Nasal cavity respiratory epithelium epithelial cell of viscerocranial mucosa (primary cell): ENCODE results near the gene TBX18. TPM values are rescaled to one million over a fixed set of nuclear protein-coding genes. Genes with fewer than 3 reads are reported as not detected.

Experiments used
- total RNA-seq: library from RNA; depleted of rRNA; stranded (reverse); fragments of >200 nt; gene quantifications from 2 replicates; pipeline ENCODE4 v1.2.3, GENCODE V29; 2014

Gene TBX18
- total RNA-seq, result 4.1 and 13.5 TPM in 2 replicates

DNA sequence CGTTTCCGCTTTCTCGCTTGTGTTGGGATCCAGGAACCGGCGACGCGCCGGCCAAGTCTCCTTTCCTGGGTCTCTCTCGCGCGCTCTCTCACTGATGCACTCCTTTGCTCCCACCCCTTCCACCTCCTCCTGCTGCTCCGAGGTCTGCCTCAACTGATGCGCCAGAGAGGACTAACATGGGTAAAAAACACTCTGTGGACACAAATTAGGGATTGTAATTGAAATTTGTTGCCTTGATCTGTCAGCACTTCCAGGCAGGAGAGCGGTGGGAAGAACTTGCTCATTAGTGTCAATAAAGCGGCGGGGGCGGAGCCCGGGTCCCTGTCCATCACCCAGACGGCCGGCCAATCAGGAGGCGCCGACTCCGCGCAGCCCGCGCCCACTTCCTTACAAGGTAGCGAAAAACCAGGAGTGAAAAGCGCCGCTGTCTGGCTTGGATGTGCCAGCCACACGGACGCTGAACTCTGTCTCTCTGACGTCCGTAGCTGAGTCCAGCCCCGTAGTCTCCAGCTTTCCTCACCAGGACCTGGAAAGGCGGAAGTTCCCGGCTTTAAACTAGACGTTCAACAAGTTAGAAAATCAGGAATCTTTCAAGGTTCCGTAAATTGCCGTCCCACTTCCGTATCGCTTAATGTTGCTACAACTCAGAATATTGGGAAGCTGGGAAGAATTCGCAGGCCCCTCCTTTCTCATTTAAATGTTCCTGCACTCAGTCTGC is at the start of gene TBX18:
TSS of gene TBX18 (minus strand) at position 267 of the 718 bp plus-strand sequence. CDS start 417 bp downstream, outside the sequence.

